ENCODE data around the gene NUP210L.

The NUP210L gene

GRCh38 chr1:154176337-154176736, 21.5 kb upstream of the NUP210L start:
- Histone ChIP-seq H3K9ac (ENCODE audit: insufficient read length) (no peak overlapping the region), H3K4me3 (no peak overlapping the region), H3K9me3 (ENCODE audit: low read depth, low read length) (no peaks in the 10 kb centered on the region), H3K27ac (no peak overlapping the region), H3K36me3 (ENCODE audit: insufficient read depth, low read length) (peaks cover 47% of the 10 kb centered on the region)
- TF ChIP-seq EZH2 (IDR thresholded peaks at IDR 0.05) (no peak), POLR2AphosphoS5 (IDR thresholded peaks at IDR 0.05; ENCODE audit: borderline replicate concordance, low read depth, low read length) (no peak), FOXP2 (optimal IDR thresholded peaks at IDR 0.05; ENCODE audit: control extremely low read depth, extremely low read length, insufficient read depth) (no peak)
- DNase-seq (ENCODE audit: low read depth, low spot score), result no peak

- H3K36me3 ChIP-seq (ENCODE audit: insufficient read depth, low read length), result peaks cover 54% of the 10 kb centered on the region
- TF ChIP-seq EZH2 (IDR thresholded peaks at IDR 0.05), result no peak
- no peak for TF ChIP-seq POLR2AphosphoS5 (IDR thresholded peaks at IDR 0.05; ENCODE audit: borderline replicate concordance, low read depth, low read length)
- no peak for TF ChIP-seq FOXP2 (optimal IDR thresholded peaks at IDR 0.05; ENCODE audit: control extremely low read depth, extremely low read length, insufficient read depth)
Measured at GRCh38 chr1:154174654-154175053, 19.8 kb upstream of the NUP210L start.

GRCh38 chr1:154171880-154172279, 17.0 kb upstream of the NUP210L start:
- no peaks in the 10 kb centered on the region for H3K9me3 ChIP-seq (ENCODE audit: low read depth, low read length)
- no peak overlapping the region for H3K4me3 ChIP-seq
- H3K9ac ChIP-seq (ENCODE audit: insufficient read length), result no peak overlapping the region
- H3K36me3 ChIP-seq (ENCODE audit: insufficient read depth, low read length), result peaks cover 81% of the 10 kb centered on the region
- TF ChIP-seq POLR2AphosphoS5 (IDR thresholded peaks at IDR 0.05; ENCODE audit: borderline replicate concordance, low read depth, low read length) (no peak), EZH2 (IDR thresholded peaks at IDR 0.05) (no peak), FOXP2 (optimal IDR thresholded peaks at IDR 0.05; ENCODE audit: control extremely low read depth, extremely low read length, insufficient read depth) (no peak)
- no peak for DNase-seq (ENCODE audit: low read depth, low spot score)
- H3K27ac ChIP-seq, result no peak overlapping the region

More at GRCh38 chr1:154174654-154175053, 19.8 kb upstream of the NUP210L start:
- Histone ChIP-seq H3K9ac (ENCODE audit: insufficient read length) (no peak overlapping the region), H3K4me3 (no peak overlapping the region), H3K27ac (no peak overlapping the region), H3K9me3 (ENCODE audit: low read depth, low read length) (no peaks in the 10 kb centered on the region)
- DNase-seq (ENCODE audit: low read depth, low spot score), result no peak

GRCh38 chr1:154171223-154171583, 16.3 kb upstream of the NUP210L start:
- H3K9me3 ChIP-seq (ENCODE audit: low read depth, low read length), result no peaks in the 10 kb centered on the region
- H3K9ac ChIP-seq (ENCODE audit: insufficient read length), result no peak overlapping the region
- H3K4me3 ChIP-seq, result no peak overlapping the region
- TF ChIP-seq POLR2AphosphoS5 (IDR thresholded peaks at IDR 0.05; ENCODE audit: borderline replicate concordance, low read depth, low read length) (no peak), FOXP2 (optimal IDR thresholded peaks at IDR 0.05; ENCODE audit: control extremely low read depth, extremely low read length, insufficient read depth) (no peak), EZH2 (IDR thresholded peaks at IDR 0.05) (no peak)
- DNase-seq (ENCODE audit: low read depth, low spot score), result no peak
- no peak overlapping the region for H3K27ac ChIP-seq
- peaks cover 87% of the 10 kb centered on the region for H3K36me3 ChIP-seq (ENCODE audit: insufficient read depth, low read length)

- Histone ChIP-seq H3K9me3 (ENCODE audit: low read depth, low read length) (no peaks in the 10 kb centered on the region), H3K27ac (no peak overlapping the region), H3K36me3 (ENCODE audit: insufficient read depth, low read length) (peaks cover 88% of the 10 kb centered on the region), H3K9ac (ENCODE audit: insufficient read length) (no peak overlapping the region), H3K4me3 (no peak overlapping the region)
- no peak for TF ChIP-seq POLR2AphosphoS5 (IDR thresholded peaks at IDR 0.05; ENCODE audit: borderline replicate concordance, low read depth, low read length)
- TF ChIP-seq FOXP2 (optimal IDR thresholded peaks at IDR 0.05; ENCODE audit: control extremely low read depth, extremely low read length, insufficient read depth), result no peak
- no peak for TF ChIP-seq EZH2 (IDR thresholded peaks at IDR 0.05)
- no peak for DNase-seq (ENCODE audit: low read depth, low spot score)
Measured at GRCh38 chr1:154170547-154171222, 15.8 kb upstream of the NUP210L start.

GRCh38 chr1:154167461-154167860, 12.6 kb upstream of the NUP210L start:
- H3K9ac ChIP-seq (ENCODE audit: insufficient read length), result no peak overlapping the region
- no peak overlapping the region for H3K27ac ChIP-seq
- H3K9me3 ChIP-seq (ENCODE audit: low read depth, low read length), result no peaks in the 10 kb centered on the region
- peaks cover 100% of the 10 kb centered on the region for H3K36me3 ChIP-seq (ENCODE audit: insufficient read depth, low read length)
- H3K4me3 ChIP-seq, result no peak overlapping the region
- no peak for DNase-seq (ENCODE audit: low read depth, low spot score)
- TF ChIP-seq EZH2 (IDR thresholded peaks at IDR 0.05) (no peak), FOXP2 (optimal IDR thresholded peaks at IDR 0.05; ENCODE audit: control extremely low read depth, extremely low read length, insufficient read depth) (no peak)

DNA sequence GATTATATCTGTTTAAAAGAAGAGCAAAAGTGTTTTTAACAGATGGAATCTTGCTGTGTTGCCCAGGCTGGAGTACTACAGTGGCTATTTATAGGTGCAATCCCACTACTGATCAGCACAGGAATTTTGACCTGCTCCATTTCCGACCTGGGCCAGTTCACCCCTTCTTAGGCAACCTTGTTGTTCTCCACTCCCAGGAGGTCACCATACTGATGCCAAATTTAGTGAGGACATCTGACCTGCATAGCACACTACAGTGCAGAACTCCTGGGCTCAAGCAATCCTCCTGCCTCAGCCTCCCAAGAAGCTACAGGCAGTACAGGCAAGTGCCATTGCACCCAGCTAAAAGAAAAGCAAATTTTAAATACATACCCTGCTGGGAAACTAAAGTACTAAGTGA, 11.3 kb upstream of the NUP210L start:
- DNase-seq (ENCODE audit: low read depth, low spot score), result no peak
- Histone ChIP-seq H3K27ac (no peak overlapping the region), H3K9me3 (ENCODE audit: low read depth, low read length) (no peaks in the 10 kb centered on the region), H3K9ac (ENCODE audit: insufficient read length) (no peak overlapping the region), H3K4me3 (no peak overlapping the region), H3K36me3 (ENCODE audit: insufficient read depth, low read length) (peaks cover 100% of the 10 kb centered on the region)
- no peak for TF ChIP-seq EZH2 (IDR thresholded peaks at IDR 0.05)
- TF ChIP-seq POLR2AphosphoS5 (IDR thresholded peaks at IDR 0.05; ENCODE audit: borderline replicate concordance, low read depth, low read length), result no peak

- H3K9me3 ChIP-seq (ENCODE audit: low read depth, low read length), result no peaks in the 10 kb centered on the region
- TF ChIP-seq POLR2AphosphoS5 (IDR thresholded peaks at IDR 0.05; ENCODE audit: borderline replicate concordance, low read depth, low read length) (no peak), FOXP2 (optimal IDR thresholded peaks at IDR 0.05; ENCODE audit: control extremely low read depth, extremely low read length, insufficient read depth) (no peak), EZH2 (IDR thresholded peaks at IDR 0.05) (no peak)
- peaks cover 85% of the 10 kb centered on the region for H3K36me3 ChIP-seq (ENCODE audit: insufficient read depth, low read length)
- no peak overlapping the region for H3K9ac ChIP-seq (ENCODE audit: insufficient read length)
- H3K4me3 ChIP-seq, result no peak overlapping the region
- DNase-seq (ENCODE audit: low read depth, low spot score), result no peak
- H3K27ac ChIP-seq, result 0 out of 2 replicates have a peak overlapping the region, but pooled peaks have one; percentile 2
Measured at GRCh38 chr1:154159554-154159953, 4.7 kb upstream of the NUP210L start.

Measured in SK-N-MC (cell line).